Testis (tissue), 3 donors: ENCODE measurements around the gene CDH4. TPM values are rescaled to one million over a fixed set of nuclear protein-coding genes. Genes with fewer than 3 reads are reported as not detected.

Source experiments
- DNase-seq: peaks from one replicate; pipeline ENCODE4 v3.0.0-alpha.2; 2019
- H3K27ac ChIP-seq, 2 donors: fragments of 200-600 bp; sonication (generic); one replicate each; pipeline ENCODE4 v1.5.1; 2019
- H3K27me3 ChIP-seq: fragments of 200-600 bp; sonication (generic); one replicate; pipeline ENCODE4 v1.5.1; 2019
- H3K36me3 ChIP-seq: fragments of 200-600 bp; sonication (generic); one replicate; pipeline ENCODE4 v1.5.1; 2017; ENCODE audit warnings: low read depth; ENCODE audit errors: missing control alignments
- H3K4me1 ChIP-seq: fragments of 200-600 bp; sonication (generic); one replicate; pipeline ENCODE4 v1.5.1; 2019
- H3K4me3 ChIP-seq, 2 donors: fragments of 200-600 bp; sonication (generic); one replicate each; pipeline ENCODE4 v1.5.1; 2017 to 2019
- H3K9me3 ChIP-seq: fragments of 200-600 bp; sonication (generic); one replicate; pipeline ENCODE4 v1.5.1; 2017
- CTCF ChIP-seq, 3 experiments: fragments of 450-650 bp in 2 of 3; fragments of 200-600 bp in 1 of 3; sonication (generic) in 1 of 3; IDR thresholded peaks; one replicate each; pipeline ENCODE4 v1.5.1; 2016 to 2019; ENCODE audit warnings: antibody characterized with exemption in 3 of 3, mild to moderate bottlenecking in 2 of 3, moderate library complexity in 1 of 3
- POLR2A ChIP-seq: fragments of 450-650 bp; IDR thresholded peaks from one replicate; pipeline ENCODE4 v1.6.1; 2017; ENCODE audit warnings: antibody characterized with exemption, mild to moderate bottlenecking, moderate library complexity
- WGBS, 2 donors: methylation state at CpG; one replicate each; pipeline ENCODE4 v1.1.5; 2018; 5-methylcytosine and 5-hydroxymethylcytosine counted together
- intact Hi-C: fragments of 100-400 bp; cut with DNase I; formaldehyde crosslinking; loops from one replicate; pipeline ENCODE4 v1.15.1; 2023; ENCODE audit warnings: low total_unique reads
- polyA plus RNA-seq: library from polyadenylated mRNA; stranded (reverse); fragments of 350-450 nt; fragmentation: Illumina TruSeq; extraction: RNeasy Lipid Tissue Mini Kit (QIAGEN cat#74804); gene quantifications from one replicate; pipeline ENCODE4 v1.2.3, GENCODE V29; 2014; ENCODE audit warnings: low read depth, low replicate concordance; ENCODE audit not compliant: insufficient read depth
- total RNA-seq, 2 donors: library from RNA; depleted of rRNA; stranded (reverse); fragments of >200 nt; gene quantifications; one replicate each; pipeline ENCODE4 v1.2.3, GENCODE V29; 2016

Gene CDH4
- total and polyA plus RNA-seq, 3 donors from 2014 or later: 1.4 to 3.3 (median 1.9) TPM

GRCh38 chr20:61682996-61683681 is 431.1 kb downstream of the CDH4 start:
- H3K36me3 ChIP-seq: no peaks in the 10 kb centered on the region
- H3K27ac ChIP-seq: no peak overlapping the region
- 75 to 80% methylated on average over 18 to 20 of the region's 20 CpGs for WGBS, 2 donors
- DNase-seq: no peak
- intact Hi-C loops: no loop called here
- TF ChIP-seq POLR2A (no peak), CTCF (IDR thresholded peaks at IDR 0.05) (no peak)
- H3K4me3 ChIP-seq: no peak overlapping the region
- no peaks in the 10 kb centered on the region for H3K9me3 ChIP-seq
- H3K4me1 ChIP-seq: no peaks in the 10 kb centered on the region
- H3K27me3 ChIP-seq: no peaks in the 10 kb centered on the region

GRCh38 chr20:61683721-61684120 is 431.7 kb downstream of the CDH4 start:
- 45 to 52% methylated on average over 4 to 6 of the region's 6 CpGs for WGBS, 2 donors
- intact Hi-C loops: no loop called here

GRCh38 chr20:61684136-61684535 is 432.1 kb downstream of the CDH4 start:
- Histone ChIP-seq H3K9me3 (no peaks in the 10 kb centered on the region), H3K4me1 (no peaks in the 10 kb centered on the region), H3K27ac (no peak overlapping the region), H3K4me3 (no peak overlapping the region), H3K27me3 (no peaks in the 10 kb centered on the region), H3K36me3 (no peaks in the 10 kb centered on the region)
- TF ChIP-seq CTCF (IDR thresholded peaks at IDR 0.05) (no peak), POLR2A (no peak)
- 70 to 72% methylated on average over 10 to 13 of the region's 13 CpGs for WGBS, 2 donors
- no peak for DNase-seq
- intact Hi-C loops: no loop called here

More at GRCh38 chr20:61683721-61684120, 431.7 kb downstream of the CDH4 start:
- Histone ChIP-seq H3K4me3 (no peak overlapping the region), H3K27me3 (no peaks in the 10 kb centered on the region), H3K4me1 (no peaks in the 10 kb centered on the region), H3K27ac (no peak overlapping the region), H3K36me3 (no peaks in the 10 kb centered on the region), H3K9me3 (no peaks in the 10 kb centered on the region)
- no peak for DNase-seq
- TF ChIP-seq POLR2A (no peak), CTCF (IDR thresholded peaks at IDR 0.05) (no peak)

GRCh38 chr20:61684583-61685235 is 432.6 kb downstream of the CDH4 start:
- intact Hi-C loops: no loop called here
- no peaks in the 10 kb centered on the region for H3K27me3 ChIP-seq
- H3K4me3 ChIP-seq: no peak overlapping the region
- no peaks in the 10 kb centered on the region for H3K4me1 ChIP-seq
- TF ChIP-seq CTCF (IDR thresholded peaks at IDR 0.05): no peak
- no peak for TF ChIP-seq POLR2A
- DNase-seq: no peak
- H3K36me3 ChIP-seq: no peaks in the 10 kb centered on the region
- H3K9me3 ChIP-seq: no peaks in the 10 kb centered on the region
- WGBS, 2 donors: 74 to 84% methylated on average over 10 of the region's 10 CpGs
- H3K27ac ChIP-seq: no peak overlapping the region
